HL-60 (cell line): ENCODE measurements around the gene RPL36.

Experiments
- DNase-seq, 2 experiments: peaks; one replicate each; pipeline ENCODE4 v3.0.0-alpha.2; 2010 to 2020; ENCODE audit warnings: low read depth in 1 of 2, low spot score in 1 of 2
- H3K27ac ChIP-seq: fragments of 250-450 bp; sonication (Bioruptor Pico); replicated peaks from 2 replicates; pipeline ENCODE4 v1.5.1; 2020; ENCODE audit warnings: mild to moderate bottlenecking, moderate library complexity
- H3K27me3 ChIP-seq: fragments of 250-450 bp; sonication (Bioruptor Pico); 2 replicates; pipeline ENCODE4 v1.5.1; 2021; ENCODE audit warnings: mild to moderate bottlenecking, moderate library complexity; ENCODE audit not compliant: insufficient read depth, poor library complexity, severe bottlenecking
- H3K4me3 ChIP-seq: replicated peaks from 2 replicates; pipeline ENCODE4 v1.5.1; 2011; ENCODE audit warnings: mild to moderate bottlenecking, control low read depth, low read length; ENCODE audit not compliant: insufficient read depth
- CTCF ChIP-seq: IDR thresholded peaks from one replicate; pipeline ENCODE4 v1.5.1; 2011; ENCODE audit warnings: low read length, control low read depth, inconsistent platforms; ENCODE audit not compliant: insufficient read depth
- GABPA ChIP-seq: IDR thresholded peaks from 2 replicates; pipeline ENCODE4 v1.6.1; 2012; ENCODE audit warnings: low read depth
- POLR2AphosphoS5 ChIP-seq: IDR thresholded peaks from 2 replicates; pipeline ENCODE4 v1.6.1; 2012; ENCODE audit warnings: low read depth
- SPI1 ChIP-seq: IDR thresholded peaks from 2 replicates; pipeline ENCODE4 v1.6.1; 2012; ENCODE audit warnings: low read depth, mild to moderate bottlenecking, borderline replicate concordance
- TF ChIP-seq, protein P1 (sequence below): IDR thresholded peaks from 2 replicates; pipeline ENCODE4 v1.6.1; 2012; ENCODE audit warnings: low read depth; ENCODE audit not compliant: insufficient replicate concordance

RPL36 gene

GRCh38 chr19:5665781-5666513, 24.1 kb upstream of the RPL36 start:
- TF ChIP-seq SPI1 = no peak
- TF ChIP-seq CTCF = no peak
- TF ChIP-seq, protein P1, sequence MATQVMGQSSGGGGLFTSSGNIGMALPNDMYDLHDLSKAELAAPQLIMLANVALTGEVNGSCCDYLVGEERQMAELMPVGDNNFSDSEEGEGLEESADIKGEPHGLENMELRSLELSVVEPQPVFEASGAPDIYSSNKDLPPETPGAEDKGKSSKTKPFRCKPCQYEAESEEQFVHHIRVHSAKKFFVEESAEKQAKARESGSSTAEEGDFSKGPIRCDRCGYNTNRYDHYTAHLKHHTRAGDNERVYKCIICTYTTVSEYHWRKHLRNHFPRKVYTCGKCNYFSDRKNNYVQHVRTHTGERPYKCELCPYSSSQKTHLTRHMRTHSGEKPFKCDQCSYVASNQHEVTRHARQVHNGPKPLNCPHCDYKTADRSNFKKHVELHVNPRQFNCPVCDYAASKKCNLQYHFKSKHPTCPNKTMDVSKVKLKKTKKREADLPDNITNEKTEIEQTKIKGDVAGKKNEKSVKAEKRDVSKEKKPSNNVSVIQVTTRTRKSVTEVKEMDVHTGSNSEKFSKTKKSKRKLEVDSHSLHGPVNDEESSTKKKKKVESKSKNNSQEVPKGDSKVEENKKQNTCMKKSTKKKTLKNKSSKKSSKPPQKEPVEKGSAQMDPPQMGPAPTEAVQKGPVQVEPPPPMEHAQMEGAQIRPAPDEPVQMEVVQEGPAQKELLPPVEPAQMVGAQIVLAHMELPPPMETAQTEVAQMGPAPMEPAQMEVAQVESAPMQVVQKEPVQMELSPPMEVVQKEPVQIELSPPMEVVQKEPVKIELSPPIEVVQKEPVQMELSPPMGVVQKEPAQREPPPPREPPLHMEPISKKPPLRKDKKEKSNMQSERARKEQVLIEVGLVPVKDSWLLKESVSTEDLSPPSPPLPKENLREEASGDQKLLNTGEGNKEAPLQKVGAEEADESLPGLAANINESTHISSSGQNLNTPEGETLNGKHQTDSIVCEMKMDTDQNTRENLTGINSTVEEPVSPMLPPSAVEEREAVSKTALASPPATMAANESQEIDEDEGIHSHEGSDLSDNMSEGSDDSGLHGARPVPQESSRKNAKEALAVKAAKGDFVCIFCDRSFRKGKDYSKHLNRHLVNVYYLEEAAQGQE = no peak
- no peak for TF ChIP-seq GABPA
- TF ChIP-seq POLR2AphosphoS5 = no peak
- DNase-seq = no peak
- Histone ChIP-seq H3K27me3 (no peaks in the 10 kb centered on the region), H3K4me3 (no peak overlapping the region), H3K27ac (no peak overlapping the region)

- H3K4me3 ChIP-seq = no peak overlapping the region
- H3K27ac ChIP-seq = no peak overlapping the region
- no peak for DNase-seq
- TF ChIP-seq GABPA = no peak
- TF ChIP-seq, protein P1 = no peak
- TF ChIP-seq POLR2AphosphoS5 = no peak; the same call in 1 of the 2 replicates
- TF ChIP-seq CTCF = no peak
- no peak for TF ChIP-seq SPI1
- H3K27me3 ChIP-seq = no peaks in the 10 kb centered on the region
Observed at GRCh38 chr19:5666921-5667610, 23.0 kb upstream of the RPL36 start.

GRCh38 chr19:5667751-5668271, 22.3 kb upstream of the RPL36 start:
- Histone ChIP-seq H3K4me3 (no peak overlapping the region), H3K27ac (no peak overlapping the region), H3K27me3 (no peaks in the 10 kb centered on the region)
- TF ChIP-seq, protein P1 = no peak
- TF ChIP-seq POLR2AphosphoS5 (no peak; the same call in 1 of the 2 replicates), GABPA (no peak)
- no peak for DNase-seq
